HepG2 (cell line): ENCODE data around the gene LRBA. TPM values are rescaled to one million over a fixed set of nuclear protein-coding genes. Genes with fewer than 3 reads are reported as not detected.

Experiments
- ARID2 ChIP-seq: sonication (generic); formaldehyde crosslinking; IDR thresholded peaks from 2 replicates; pipeline ENCODE4 v1.8.1; 2022; ENCODE audit warnings: mild to moderate bottlenecking, missing genetic modification reagents, borderline replicate concordance
- ATF2 ChIP-seq: sonication (generic); formaldehyde crosslinking; IDR thresholded peaks from 2 replicates; pipeline ENCODE4 v1.4.0; 2020; ENCODE audit warnings: missing genetic modification reagents
- ATF6 ChIP-seq: sonication (generic); formaldehyde crosslinking; conservative IDR thresholded peaks from 2 replicates; pipeline ENCODE4 v1.4.0; 2020; ENCODE audit warnings: missing genetic modification reagents
- CC2D1A ChIP-seq: sonication (generic); formaldehyde crosslinking; IDR thresholded peaks from 2 replicates; pipeline ENCODE4 v1.8.1; 2023; ENCODE audit warnings: mild to moderate bottlenecking, missing genetic modification reagents
- FOXK2 ChIP-seq: fragments of 450-650 bp; IDR thresholded peaks from 2 replicates; pipeline ENCODE4 v1.6.1; 2016
- FOXM1 ChIP-seq: sonication (generic); formaldehyde crosslinking; IDR thresholded peaks from 2 replicates; pipeline ENCODE4 v1.5.0; 2020; ENCODE audit warnings: missing genetic modification reagents
- IRX3 ChIP-seq: sonication (generic); formaldehyde crosslinking; IDR thresholded peaks from 2 replicates; pipeline ENCODE4 v1.8.1; 2023; ENCODE audit warnings: mild to moderate bottlenecking, low read depth, missing genetic modification reagents, borderline replicate concordance
- KDM4B ChIP-seq: sonication (generic); formaldehyde crosslinking; IDR thresholded peaks from 2 replicates; pipeline ENCODE4 v1.4.0; 2020; ENCODE audit warnings: missing genetic modification reagents
- MED8 ChIP-seq: sonication (generic); formaldehyde crosslinking; IDR thresholded peaks from 2 replicates; pipeline ENCODE4 v1.8.1; 2023; ENCODE audit warnings: mild to moderate bottlenecking, missing genetic modification reagents; ENCODE audit not compliant: insufficient replicate concordance
- NAIF1 ChIP-seq: sonication (generic); formaldehyde crosslinking; IDR thresholded peaks from 2 replicates; pipeline ENCODE4 v1.5.0; 2020; ENCODE audit warnings: mild to moderate bottlenecking, missing genetic modification reagents, borderline replicate concordance
- NR1H2 ChIP-seq: sonication (generic); formaldehyde crosslinking; IDR thresholded peaks from 2 replicates; pipeline ENCODE4 v1.8.1; 2022; ENCODE audit warnings: low read depth, missing genetic modification reagents, borderline replicate concordance
- NR2F6 ChIP-seq, 2 experiments: IDR thresholded peaks; 2 replicates each; pipeline ENCODE4 v1.6.1; 2016; ENCODE audit warnings: antibody characterized with exemption in 1 of 2, mild to moderate bottlenecking in 1 of 2
- PHF21A ChIP-seq: sonication (generic); formaldehyde crosslinking; IDR thresholded peaks from 2 replicates; pipeline ENCODE4 v1.5.0; 2020; ENCODE audit warnings: mild to moderate bottlenecking, missing genetic modification reagents
- PRDM15 ChIP-seq: sonication (generic); formaldehyde crosslinking; IDR thresholded peaks from 2 replicates; pipeline ENCODE4 v1.4.0; 2020; ENCODE audit warnings: missing genetic modification reagents
- TFE3 ChIP-seq: IDR thresholded peaks from 2 replicates; pipeline ENCODE4 v1.6.1; 2016
- TOE1 ChIP-seq: sonication (generic); formaldehyde crosslinking; IDR thresholded peaks from 2 replicates; pipeline ENCODE4 v1.4.0; 2020; ENCODE audit warnings: mild to moderate bottlenecking, missing genetic modification reagents
- ZBTB8A ChIP-seq: sonication (generic); formaldehyde crosslinking; IDR thresholded peaks from 2 replicates; pipeline ENCODE4 v1.4.0; 2020; ENCODE audit warnings: mild to moderate bottlenecking, low read depth, missing genetic modification reagents, borderline replicate concordance
- ZNF354B ChIP-seq: sonication (generic); formaldehyde crosslinking; IDR thresholded peaks from 2 replicates; pipeline ENCODE4 v1.8.0; 2022; ENCODE audit warnings: mild to moderate bottlenecking, missing genetic modification reagents
- ZNF547 ChIP-seq: sonication (generic); formaldehyde crosslinking; IDR thresholded peaks from 2 replicates; pipeline ENCODE4 v1.5.1; 2020; ENCODE audit warnings: mild to moderate bottlenecking, missing genetic modification reagents
- ZNF766 ChIP-seq: sonication (generic); formaldehyde crosslinking; IDR thresholded peaks from 2 replicates; pipeline ENCODE4 v1.5.0; 2020; ENCODE audit warnings: missing genetic modification reagents, borderline replicate concordance
- polyA plus RNA-seq, 8 experiments: library from polyadenylated mRNA; depleted of rRNA in 3 of 8; stranded (reverse) in 7 of 8; unstranded in 1 of 8; fragments of >200 nt; fragmentation: Illumina TruSeq in 4 of 8; extraction: Trizol in 4 of 8; gene quantifications; 2 replicates each; pipeline versions ENCODE4 v1.2.1 to v1.2.3, GENCODE V29; 2011 to 2016; ENCODE audit warnings: low read depth in 4 of 8, missing spikeins in 1 of 8, mixed read lengths in 1 of 8; ENCODE audit not compliant: insufficient read depth in 1 of 8
- total RNA-seq, 5 experiments: library from RNA; depleted of rRNA; stranded (reverse); fragments of >200 nt; fragmentation: Illumina TruSeq; extraction: Trizol; gene quantifications; 2 replicates each; pipeline ENCODE4 v1.2.3, GENCODE V29; 2016; ENCODE audit warnings: low read depth in 1 of 5

Gene LRBA
- total and polyA plus RNA-seq, 2 of the 13 experiments (the other 11 are each of a cell fraction or from before 2014, with no cell fraction given), result 21.0 to 37.2 TPM

- TF ChIP-seq TFE3 (CRISPR knock-in tag) (no peak), NAIF1 (CRISPR knock-in tag) (no peak), ATF2 (CRISPR knock-in tag) (no peak), KDM4B (no peak; the same call in 1 of the 2 replicates), TOE1 (CRISPR knock-in tag) (no peak; the same call in 1 of the 2 replicates), ZNF354B (CRISPR knock-in tag) (no peak), PHF21A (CRISPR knock-in tag) (peak; percentile 29; the same call in 1 of the 2 replicates), IRX3 (CRISPR knock-in tag) (peak; percentile 87), ZBTB8A (no peak), PRDM15 (no peak; the same call in 1 of the 2 replicates), NR1H2 (no peak), ZNF766 (no peak), NR2F6 (IDR thresholded peaks at IDR 0.05) (no peak; the same call in 1 of the 2 replicates), NR2F6 (CRISPR knock-in tag; IDR thresholded peaks at IDR 0.05) (0 out of 2 replicates have a peak, but pooled peaks have one; percentile 2), FOXK2 (no peak), MED8 (CRISPR knock-in tag) (no peak), ARID2 (CRISPR knock-in tag) (peak; percentile 83; the same call in 1 of the 2 replicates), ZNF547 (peak; percentile 49; the same call in 1 of the 2 replicates), ATF6 (CRISPR knock-in tag) (no peak), CC2D1A (CRISPR knock-in tag) (no peak), FOXM1 (CRISPR knock-in tag) (no peak)
Measured at GRCh38 chr4:151015459-151016347, 619 bp upstream of the LRBA start (continued).
